GM12872 (cell line): ENCODE measurements around the gene ITGA11.

Source experiments
- CTCF ChIP-seq: IDR thresholded peaks from 3 replicates; pipeline ENCODE4 v1.5.1; 2011; ENCODE audit warnings: low read depth, mild to moderate bottlenecking, low read length, moderate library complexity; ENCODE audit not compliant: insufficient read depth

Gene ITGA11

GRCh38 chr15:68382286-68383007, 49.5 kb downstream of the ITGA11 start:
- no peak for TF ChIP-seq CTCF

GRCh38 chr15:68380456-68380855, 51.5 kb downstream of the ITGA11 start:
- no peak for TF ChIP-seq CTCF

- TF ChIP-seq CTCF: no peak
Observed at GRCh38 chr15:68379759-68380290, 52.1 kb downstream of the ITGA11 start.

GRCh38 chr15:68379058-68379758, 52.8 kb downstream of the ITGA11 start:
- no peak for TF ChIP-seq CTCF

- no peak for TF ChIP-seq CTCF
Observed at GRCh38 chr15:68378595-68378994, 53.4 kb downstream of the ITGA11 start.

GRCh38 chr15:68377766-68378165, 54.2 kb downstream of the ITGA11 start:
- TF ChIP-seq CTCF: no peak

GRCh38 chr15:68376447-68377060, 55.4 kb downstream of the ITGA11 start:
- no peak for TF ChIP-seq CTCF
